Uterus (tissue), 4 donors: ENCODE results near the gene MEF2C. TPM values are rescaled to one million over a fixed set of nuclear protein-coding genes. Genes with fewer than 3 reads are reported as not detected.

Source experiments
- DNase-seq, 2 donors: peaks; one replicate each; pipeline ENCODE4 v3.0.0-alpha.2; 2019 to 2020
- H3K27ac ChIP-seq, 2 donors: fragments of 200-600 bp; sonication (generic); 1 replicate in 1 of 2; 2 replicates in 1 of 2; pipeline ENCODE4 v1.5.1; 2016 to 2018
- H3K27me3 ChIP-seq, 2 donors: fragments of 200-600 bp; sonication (generic); one replicate each; pipeline ENCODE4 v1.5.1; 2018 to 2019; ENCODE audit warnings: control low read depth in 1 of 2
- H3K36me3 ChIP-seq, 2 donors: fragments of 200-600 bp; sonication (generic); one replicate each; pipeline ENCODE4 v1.5.1; 2019; ENCODE audit warnings: control low read depth in 1 of 2
- H3K4me1 ChIP-seq, 2 donors: fragments of 200-600 bp; sonication (generic); one replicate each; pipeline ENCODE4 v1.5.1; 2018 to 2019; ENCODE audit warnings: control low read depth in 1 of 2
- H3K4me3 ChIP-seq, 2 donors: fragments of 200-600 bp; sonication (generic); 1 replicate in 1 of 2; 2 replicates in 1 of 2; pipeline ENCODE4 v1.5.1; 2018 to 2019; ENCODE audit warnings: mild to moderate bottlenecking in 1 of 2
- H3K9me3 ChIP-seq, 2 donors: fragments of 200-600 bp; sonication (generic); one replicate each; pipeline ENCODE4 v1.5.1; 2019; ENCODE audit warnings: control low read depth in 1 of 2
- POLR2A ChIP-seq, 2 donors: fragments of 450-650 bp; IDR thresholded peaks; one replicate each; pipeline ENCODE4 v1.6.1; 2016; ENCODE audit warnings: antibody characterized with exemption in 2 of 2, mild to moderate bottlenecking in 1 of 2, moderate library complexity in 1 of 2
- intact Hi-C: fragments of 100-400 bp; cut with DNase I; formaldehyde crosslinking; loops from one replicate; pipeline ENCODE4 v1.15.1; 2023; ENCODE audit warnings: low total_unique reads
- total RNA-seq, 4 donors: library from RNA; depleted of rRNA in 3 of 4; stranded (reverse); fragments of >200 nt in 3 of 4; gene quantifications; one replicate each; pipeline versions ENCODE4 v1.1.0 to v1.2.4, GENCODE V29; 2014 to 2023
- TF ChIP-seq, protein P1 (sequence below), 4 experiments: fragments of 200-600 bp in 2 of 4; fragments of 450-650 bp in 2 of 4; sonication (generic) in 2 of 4; IDR thresholded peaks; one replicate each; pipeline ENCODE4 v1.5.1; 2016 to 2019; ENCODE audit warnings: antibody characterized with exemption in 4 of 4, mild to moderate bottlenecking in 2 of 4, moderate library complexity in 1 of 4
- donor health status: DM: yes; HTN: yes; CAD: no.

MEF2C gene
- total RNA-seq, 4 donors from 2014 or later = 30.3 to 134 (median 70.3) TPM

DNA sequence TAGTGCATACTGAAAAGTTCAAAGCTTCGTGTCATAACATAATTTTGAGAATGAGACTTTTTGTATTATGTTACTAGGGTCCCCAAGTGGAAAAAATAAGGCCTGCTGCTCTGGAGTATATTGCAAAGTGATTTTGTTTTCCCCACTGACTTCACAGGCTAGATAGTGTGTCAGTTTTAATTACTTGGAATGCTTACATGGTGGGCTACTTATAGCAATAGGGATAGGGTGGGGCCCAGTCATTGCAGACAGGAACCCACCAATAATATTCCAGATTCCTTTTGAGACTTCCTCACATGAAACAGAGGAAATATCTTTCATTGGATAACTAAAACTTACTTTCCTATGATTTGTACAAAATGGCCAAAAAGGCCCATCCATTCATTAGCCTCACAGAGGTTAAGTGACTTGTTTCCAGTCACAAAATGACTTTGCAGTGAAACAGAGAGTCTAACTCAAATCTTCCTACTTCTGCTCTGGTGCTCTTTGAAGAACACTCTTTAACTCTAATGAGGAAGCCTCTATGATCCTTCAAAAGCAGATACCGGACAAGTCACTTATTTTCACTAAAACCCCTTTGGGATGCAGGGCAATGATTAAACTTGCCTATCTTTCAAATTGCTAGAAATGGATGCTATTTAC, 16.2 kb upstream of the MEF2C start:
- Histone ChIP-seq H3K4me3 (no peak overlapping the region), H3K27ac (no peak overlapping the region), H3K36me3 (no peaks in the 10 kb centered on the region), H3K9me3 (no peaks in the 10 kb centered on the region), H3K4me1 (no peaks in the 10 kb centered on the region), H3K27me3 (no peaks in the 10 kb centered on the region)
- no peak for DNase-seq
- intact Hi-C loops = no loop called here
- no peak for TF ChIP-seq POLR2A (IDR thresholded peaks at IDR 0.05)
- TF ChIP-seq, protein P1, sequence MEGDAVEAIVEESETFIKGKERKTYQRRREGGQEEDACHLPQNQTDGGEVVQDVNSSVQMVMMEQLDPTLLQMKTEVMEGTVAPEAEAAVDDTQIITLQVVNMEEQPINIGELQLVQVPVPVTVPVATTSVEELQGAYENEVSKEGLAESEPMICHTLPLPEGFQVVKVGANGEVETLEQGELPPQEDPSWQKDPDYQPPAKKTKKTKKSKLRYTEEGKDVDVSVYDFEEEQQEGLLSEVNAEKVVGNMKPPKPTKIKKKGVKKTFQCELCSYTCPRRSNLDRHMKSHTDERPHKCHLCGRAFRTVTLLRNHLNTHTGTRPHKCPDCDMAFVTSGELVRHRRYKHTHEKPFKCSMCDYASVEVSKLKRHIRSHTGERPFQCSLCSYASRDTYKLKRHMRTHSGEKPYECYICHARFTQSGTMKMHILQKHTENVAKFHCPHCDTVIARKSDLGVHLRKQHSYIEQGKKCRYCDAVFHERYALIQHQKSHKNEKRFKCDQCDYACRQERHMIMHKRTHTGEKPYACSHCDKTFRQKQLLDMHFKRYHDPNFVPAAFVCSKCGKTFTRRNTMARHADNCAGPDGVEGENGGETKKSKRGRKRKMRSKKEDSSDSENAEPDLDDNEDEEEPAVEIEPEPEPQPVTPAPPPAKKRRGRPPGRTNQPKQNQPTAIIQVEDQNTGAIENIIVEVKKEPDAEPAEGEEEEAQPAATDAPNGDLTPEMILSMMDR (IDR thresholded peaks at IDR 0.05) = no peak

DNA sequence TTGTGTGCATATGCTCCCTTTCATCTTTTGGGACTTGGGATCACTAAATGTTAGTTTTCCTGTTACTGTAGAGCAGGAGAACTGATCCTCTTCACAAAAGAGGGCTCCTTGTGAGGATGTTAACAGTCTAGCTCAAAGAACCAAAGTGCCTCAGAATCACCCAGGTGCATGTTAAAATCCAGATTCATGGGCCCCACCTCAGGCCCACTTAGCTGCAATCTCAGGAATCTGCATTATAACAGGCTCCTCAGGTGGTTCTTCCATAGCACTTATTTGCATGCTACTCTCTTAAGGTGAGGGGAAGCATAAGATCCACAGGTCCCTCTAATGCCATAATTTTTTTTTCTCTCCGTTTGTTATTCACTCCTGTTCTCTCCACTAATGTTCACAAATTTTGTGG, 14.8 kb upstream of the MEF2C start:
- Histone ChIP-seq H3K4me1 (no peaks in the 10 kb centered on the region), H3K27ac (no peak overlapping the region), H3K36me3 (no peaks in the 10 kb centered on the region), H3K27me3 (no peaks in the 10 kb centered on the region), H3K4me3 (no peak overlapping the region), H3K9me3 (no peaks in the 10 kb centered on the region)
- TF ChIP-seq, protein P1 (IDR thresholded peaks at IDR 0.05) = no peak
- no peak for TF ChIP-seq POLR2A (IDR thresholded peaks at IDR 0.05)
- intact Hi-C loops = no loop called here
- DNase-seq = no peak

DNA sequence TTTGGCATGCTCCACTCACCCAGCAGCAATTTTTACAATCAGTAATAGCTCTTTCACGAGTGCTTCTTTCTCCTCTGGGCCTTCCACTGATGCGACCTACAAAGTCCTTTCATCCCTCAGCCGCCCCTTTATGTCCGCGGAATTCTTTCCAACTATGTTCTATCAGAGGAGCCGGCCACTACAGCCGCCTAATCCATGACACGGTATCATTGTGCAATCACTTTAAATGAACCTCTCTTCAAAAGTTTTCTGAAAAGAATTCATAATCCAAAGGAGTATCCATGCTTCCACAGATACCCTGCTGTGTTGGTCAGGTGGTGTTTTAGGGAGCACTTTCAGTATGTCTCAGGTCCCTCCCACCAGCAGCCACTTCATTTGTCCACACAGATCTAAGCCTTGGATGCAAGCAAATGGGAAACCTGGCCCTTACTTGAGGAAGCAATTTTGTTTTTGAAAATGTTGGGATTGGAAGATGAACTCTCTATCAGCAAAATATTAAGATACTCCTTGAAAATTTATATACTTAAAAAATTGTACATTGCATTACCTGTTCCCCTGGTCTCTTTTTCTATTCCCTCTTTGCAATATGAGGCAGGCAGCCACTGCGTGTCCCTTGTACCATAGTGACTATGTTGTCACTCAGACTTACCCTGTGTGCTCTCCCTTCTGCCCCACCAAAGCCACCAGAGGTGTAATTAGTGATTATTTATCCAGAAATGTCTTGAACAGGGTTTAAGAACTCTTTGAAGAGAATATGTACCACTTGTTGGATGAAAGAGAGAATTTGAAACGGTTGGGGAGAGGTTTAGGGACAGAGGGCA, 12.9 kb upstream of the MEF2C start:
- Histone ChIP-seq H3K27me3 (no peaks in the 10 kb centered on the region), H3K4me3 (no peak overlapping the region), H3K27ac (no peak overlapping the region), H3K36me3 (no peaks in the 10 kb centered on the region), H3K4me1 (no peaks in the 10 kb centered on the region), H3K9me3 (no peaks in the 10 kb centered on the region)
- intact Hi-C loops = no loop called here
- TF ChIP-seq, protein P1 (IDR thresholded peaks at IDR 0.05) = no peak
- no peak for TF ChIP-seq POLR2A (IDR thresholded peaks at IDR 0.05)
- DNase-seq = no peak

DNA sequence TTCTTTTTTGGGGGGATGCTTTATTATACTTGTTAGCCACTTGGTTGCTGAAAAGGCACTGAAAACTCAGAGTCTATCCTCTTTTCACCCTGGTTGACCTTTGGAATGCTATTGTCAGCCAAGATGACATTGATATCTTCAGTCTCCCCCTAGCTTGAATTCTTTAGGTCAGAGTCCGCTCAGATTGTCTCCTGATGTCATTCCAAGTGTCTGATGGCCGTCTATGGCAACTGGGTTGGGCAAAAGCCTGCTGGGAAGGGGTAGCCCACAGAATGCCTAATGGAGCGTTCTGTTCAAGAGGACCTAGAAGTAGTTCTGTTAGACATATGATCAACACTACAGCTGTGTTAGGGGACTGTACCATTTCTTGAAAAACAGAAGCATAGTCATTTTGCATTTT, 9.7 kb upstream of the MEF2C start:
- H3K27ac ChIP-seq = no peak overlapping the region
- H3K27me3 ChIP-seq = no peaks in the 10 kb centered on the region
- TF ChIP-seq, protein P1 (IDR thresholded peaks at IDR 0.05) = no peak
- TF ChIP-seq POLR2A (IDR thresholded peaks at IDR 0.05) = no peak
- intact Hi-C loops = no loop called here
- H3K9me3 ChIP-seq = no peaks in the 10 kb centered on the region
- H3K4me1 ChIP-seq = no peaks in the 10 kb centered on the region
- H3K36me3 ChIP-seq = no peaks in the 10 kb centered on the region
- no peak for DNase-seq
- H3K4me3 ChIP-seq = no peak overlapping the region

DNA sequence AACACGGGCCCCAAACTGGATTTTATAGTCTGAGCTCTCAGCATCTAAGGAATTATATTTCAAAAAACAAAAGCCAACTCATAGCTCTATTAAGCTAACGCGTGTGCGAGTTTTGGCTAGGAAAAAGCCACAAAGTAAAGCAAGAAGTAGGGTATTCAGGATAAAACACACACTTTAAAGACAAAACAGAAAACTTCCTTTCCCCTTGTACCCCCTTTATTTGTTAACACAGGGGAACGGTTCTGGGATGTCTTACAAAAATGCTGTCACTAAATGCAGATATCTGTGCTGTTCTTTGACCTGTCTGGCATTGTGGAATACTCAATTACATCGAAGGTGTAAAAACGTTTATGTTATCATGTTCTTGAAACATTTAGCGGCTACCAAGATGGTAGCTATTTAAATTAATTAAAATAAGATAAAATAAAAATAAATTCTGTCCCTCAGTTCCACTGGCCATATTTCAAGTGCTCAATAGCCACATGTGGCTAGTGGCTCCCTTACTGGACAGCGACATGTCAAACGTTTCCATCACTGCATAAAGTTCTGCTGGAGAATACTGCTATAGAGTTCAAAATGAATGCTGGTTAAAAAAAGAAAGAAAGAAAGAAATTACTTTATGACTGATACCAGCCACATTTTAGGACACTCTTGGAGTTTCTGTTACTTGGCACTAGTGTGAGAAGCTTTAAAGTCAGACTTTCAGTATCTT, 7.2 kb upstream of the MEF2C start:
- H3K36me3 ChIP-seq = no peaks in the 10 kb centered on the region
- peak overlapping the region; percentile 53 to 65 for H3K4me3 ChIP-seq
- TF ChIP-seq POLR2A (IDR thresholded peaks at IDR 0.05) = no peak
- TF ChIP-seq, protein P1 (IDR thresholded peaks at IDR 0.05) = no peak
- peak overlapping the region; percentile 93 to 97 for H3K27ac ChIP-seq
- H3K4me1 ChIP-seq = no peaks in the 10 kb centered on the region
- H3K27me3 ChIP-seq = no peaks in the 10 kb centered on the region
- no peaks in the 10 kb centered on the region for H3K9me3 ChIP-seq
- no peak for DNase-seq
- intact Hi-C loops = no loop called here
